HL-60 (cell line): ENCODE measurements around the gene ASF1A.

Experiments
- DNase-seq, 2 experiments: peaks; one replicate each; pipeline ENCODE4 v3.0.0-alpha.2; 2010 to 2020; ENCODE audit warnings: low read depth in 1 of 2, low spot score in 1 of 2
- H3K27ac ChIP-seq: fragments of 250-450 bp; sonication (Bioruptor Pico); replicated peaks from 2 replicates; pipeline ENCODE4 v1.5.1; 2020; ENCODE audit warnings: mild to moderate bottlenecking, moderate library complexity
- H3K27me3 ChIP-seq: fragments of 250-450 bp; sonication (Bioruptor Pico); 2 replicates; pipeline ENCODE4 v1.5.1; 2021; ENCODE audit warnings: mild to moderate bottlenecking, moderate library complexity; ENCODE audit not compliant: insufficient read depth, poor library complexity, severe bottlenecking
- H3K4me3 ChIP-seq: replicated peaks from 2 replicates; pipeline ENCODE4 v1.5.1; 2011; ENCODE audit warnings: mild to moderate bottlenecking, control low read depth, low read length; ENCODE audit not compliant: insufficient read depth
- GABPA ChIP-seq: IDR thresholded peaks from 2 replicates; pipeline ENCODE4 v1.6.1; 2012; ENCODE audit warnings: low read depth
- POLR2AphosphoS5 ChIP-seq: IDR thresholded peaks from 2 replicates; pipeline ENCODE4 v1.6.1; 2012; ENCODE audit warnings: low read depth
- SPI1 ChIP-seq: IDR thresholded peaks from 2 replicates; pipeline ENCODE4 v1.6.1; 2012; ENCODE audit warnings: low read depth, mild to moderate bottlenecking, borderline replicate concordance
- TF ChIP-seq, protein P1 (sequence below): IDR thresholded peaks from 2 replicates; pipeline ENCODE4 v1.6.1; 2012; ENCODE audit warnings: low read depth; ENCODE audit not compliant: insufficient replicate concordance
- TF ChIP-seq, protein P2 (sequence below): IDR thresholded peaks from one replicate; pipeline ENCODE4 v1.5.1; 2011; ENCODE audit warnings: low read length, control low read depth, inconsistent platforms; ENCODE audit not compliant: insufficient read depth

The ASF1A gene

DNA sequence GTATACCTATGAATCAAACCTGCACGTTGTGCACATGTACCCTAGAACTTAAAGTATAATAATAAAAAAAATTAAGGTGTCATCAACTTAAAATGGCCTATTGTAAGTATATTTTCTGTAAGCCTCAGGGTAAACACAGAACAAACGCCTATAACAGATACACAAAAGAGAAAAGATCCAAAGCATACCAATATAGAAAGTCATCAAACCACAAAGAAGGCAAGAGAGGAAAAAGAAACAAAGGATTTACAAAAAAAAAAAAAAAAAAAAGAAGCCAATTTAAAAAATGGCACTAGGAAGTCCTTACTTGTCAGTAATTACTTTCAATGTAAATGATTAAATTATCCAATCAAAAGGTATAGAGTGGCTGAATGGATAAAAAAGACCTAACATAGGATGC is 24.6 kb upstream of the ASF1A start:
- no peak overlapping the region for H3K27ac ChIP-seq
- no peaks in the 10 kb centered on the region for H3K27me3 ChIP-seq
- DNase-seq: no peak
- H3K4me3 ChIP-seq: no peak overlapping the region
- TF ChIP-seq, protein P1, sequence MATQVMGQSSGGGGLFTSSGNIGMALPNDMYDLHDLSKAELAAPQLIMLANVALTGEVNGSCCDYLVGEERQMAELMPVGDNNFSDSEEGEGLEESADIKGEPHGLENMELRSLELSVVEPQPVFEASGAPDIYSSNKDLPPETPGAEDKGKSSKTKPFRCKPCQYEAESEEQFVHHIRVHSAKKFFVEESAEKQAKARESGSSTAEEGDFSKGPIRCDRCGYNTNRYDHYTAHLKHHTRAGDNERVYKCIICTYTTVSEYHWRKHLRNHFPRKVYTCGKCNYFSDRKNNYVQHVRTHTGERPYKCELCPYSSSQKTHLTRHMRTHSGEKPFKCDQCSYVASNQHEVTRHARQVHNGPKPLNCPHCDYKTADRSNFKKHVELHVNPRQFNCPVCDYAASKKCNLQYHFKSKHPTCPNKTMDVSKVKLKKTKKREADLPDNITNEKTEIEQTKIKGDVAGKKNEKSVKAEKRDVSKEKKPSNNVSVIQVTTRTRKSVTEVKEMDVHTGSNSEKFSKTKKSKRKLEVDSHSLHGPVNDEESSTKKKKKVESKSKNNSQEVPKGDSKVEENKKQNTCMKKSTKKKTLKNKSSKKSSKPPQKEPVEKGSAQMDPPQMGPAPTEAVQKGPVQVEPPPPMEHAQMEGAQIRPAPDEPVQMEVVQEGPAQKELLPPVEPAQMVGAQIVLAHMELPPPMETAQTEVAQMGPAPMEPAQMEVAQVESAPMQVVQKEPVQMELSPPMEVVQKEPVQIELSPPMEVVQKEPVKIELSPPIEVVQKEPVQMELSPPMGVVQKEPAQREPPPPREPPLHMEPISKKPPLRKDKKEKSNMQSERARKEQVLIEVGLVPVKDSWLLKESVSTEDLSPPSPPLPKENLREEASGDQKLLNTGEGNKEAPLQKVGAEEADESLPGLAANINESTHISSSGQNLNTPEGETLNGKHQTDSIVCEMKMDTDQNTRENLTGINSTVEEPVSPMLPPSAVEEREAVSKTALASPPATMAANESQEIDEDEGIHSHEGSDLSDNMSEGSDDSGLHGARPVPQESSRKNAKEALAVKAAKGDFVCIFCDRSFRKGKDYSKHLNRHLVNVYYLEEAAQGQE: no peak
- TF ChIP-seq, protein P2, sequence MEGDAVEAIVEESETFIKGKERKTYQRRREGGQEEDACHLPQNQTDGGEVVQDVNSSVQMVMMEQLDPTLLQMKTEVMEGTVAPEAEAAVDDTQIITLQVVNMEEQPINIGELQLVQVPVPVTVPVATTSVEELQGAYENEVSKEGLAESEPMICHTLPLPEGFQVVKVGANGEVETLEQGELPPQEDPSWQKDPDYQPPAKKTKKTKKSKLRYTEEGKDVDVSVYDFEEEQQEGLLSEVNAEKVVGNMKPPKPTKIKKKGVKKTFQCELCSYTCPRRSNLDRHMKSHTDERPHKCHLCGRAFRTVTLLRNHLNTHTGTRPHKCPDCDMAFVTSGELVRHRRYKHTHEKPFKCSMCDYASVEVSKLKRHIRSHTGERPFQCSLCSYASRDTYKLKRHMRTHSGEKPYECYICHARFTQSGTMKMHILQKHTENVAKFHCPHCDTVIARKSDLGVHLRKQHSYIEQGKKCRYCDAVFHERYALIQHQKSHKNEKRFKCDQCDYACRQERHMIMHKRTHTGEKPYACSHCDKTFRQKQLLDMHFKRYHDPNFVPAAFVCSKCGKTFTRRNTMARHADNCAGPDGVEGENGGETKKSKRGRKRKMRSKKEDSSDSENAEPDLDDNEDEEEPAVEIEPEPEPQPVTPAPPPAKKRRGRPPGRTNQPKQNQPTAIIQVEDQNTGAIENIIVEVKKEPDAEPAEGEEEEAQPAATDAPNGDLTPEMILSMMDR: no peak
- no peak for TF ChIP-seq GABPA
- no peak for TF ChIP-seq POLR2AphosphoS5
- no peak for TF ChIP-seq SPI1

DNA sequence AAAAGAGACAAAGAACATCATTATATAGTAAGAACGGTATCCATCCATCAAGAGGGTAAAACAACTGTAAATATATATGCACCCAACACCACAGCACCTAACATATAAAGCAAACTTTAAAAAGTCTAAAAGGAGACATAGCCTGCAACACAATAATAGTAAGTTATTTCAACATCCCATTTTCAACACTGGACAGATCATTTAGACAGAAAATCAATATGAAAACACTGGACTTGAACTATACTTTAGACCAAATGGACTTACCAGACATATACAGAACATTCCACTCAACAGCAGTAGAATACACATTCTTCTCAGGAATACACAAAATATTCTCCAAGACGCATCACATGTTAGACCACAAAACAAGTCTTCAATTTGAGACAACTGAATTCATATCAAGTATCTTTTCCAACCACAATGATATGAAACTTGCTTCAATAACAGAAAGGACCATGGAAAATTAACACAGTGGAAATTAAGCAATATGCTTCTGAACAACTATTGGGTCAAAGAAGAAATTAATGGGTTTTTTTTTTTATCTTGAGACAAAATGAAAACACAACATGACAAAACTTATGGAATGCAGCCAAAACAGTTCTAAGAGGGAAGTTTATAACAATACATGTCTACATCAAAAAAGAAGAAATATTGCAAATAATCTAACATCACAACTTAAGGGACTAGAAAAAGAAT is 23.9 kb upstream of the ASF1A start:
- no peaks in the 10 kb centered on the region for H3K27me3 ChIP-seq
- TF ChIP-seq, protein P2: no peak
- TF ChIP-seq GABPA (no peak), POLR2AphosphoS5 (no peak), SPI1 (no peak)
- TF ChIP-seq, protein P1: no peak
- DNase-seq: no peak
- no peak overlapping the region for H3K4me3 ChIP-seq
- H3K27ac ChIP-seq: no peak overlapping the region

DNA sequence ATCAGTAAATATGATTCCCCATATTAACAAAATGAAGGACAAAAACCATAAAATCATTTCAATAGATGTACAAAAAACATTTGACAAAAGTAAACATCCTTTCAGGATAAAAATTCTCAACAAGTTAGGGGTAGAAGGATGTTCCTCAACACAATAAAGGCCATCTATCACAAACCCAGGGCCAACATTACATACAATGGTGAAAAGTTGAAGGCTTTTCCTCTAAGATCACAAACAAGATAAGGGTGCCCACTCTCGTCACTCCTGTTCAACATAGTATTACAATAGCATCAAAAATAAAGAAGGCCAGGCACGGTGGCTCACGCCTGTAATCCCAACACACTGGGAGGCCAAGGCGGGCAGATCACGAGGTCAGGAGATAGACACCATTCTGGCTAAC is 22.6 kb upstream of the ASF1A start:
- TF ChIP-seq SPI1 (no peak), GABPA (no peak), POLR2AphosphoS5 (no peak)
- TF ChIP-seq, protein P2: no peak
- TF ChIP-seq, protein P1: no peak
- Histone ChIP-seq H3K27me3 (no peaks in the 10 kb centered on the region), H3K4me3 (no peak overlapping the region), H3K27ac (no peak overlapping the region)
- DNase-seq: no peak
